GM23338 (cell line): ENCODE data around the gene HNRNPF. TPM values are rescaled to one million over a fixed set of nuclear protein-coding genes. Genes with fewer than 3 reads are reported as not detected.

Experiments used
- ATAC-seq: fragments of 200-7000 bp; cut with Tn5 transposase; 3 replicates; pipeline ENCODE4 v1.9.1; 2020
- DNase-seq: peaks from one replicate; pipeline ENCODE4 v3.0.0-alpha.2; 2015; ENCODE audit warnings: low spot score
- H2AFZ ChIP-seq: fragments of 200-600 bp; sonication (generic); 2 replicates; pipeline ENCODE4 v1.8.0; 2016; ENCODE audit warnings: antibody characterized with exemption, mild to moderate bottlenecking, moderate library complexity
- H3F3A ChIP-seq: fragments of 200-600 bp; sonication (generic); replicated peaks from 2 replicates; pipeline ENCODE4 v1.8.0; 2017; ENCODE audit warnings: antibody characterized with exemption, mixed run types, low read depth
- H3K27ac ChIP-seq: fragments of 200-600 bp; sonication (generic); 2 replicates; pipeline ENCODE4 v1.6.1; 2016; ENCODE audit warnings: low read depth
- H3K27me3 ChIP-seq: fragments of 200-600 bp; sonication (generic); 2 replicates; pipeline ENCODE4 v1.8.0; 2016; ENCODE audit warnings: mild to moderate bottlenecking, mixed run types, moderate library complexity; ENCODE audit not compliant: insufficient read depth
- H3K36me3 ChIP-seq: fragments of 200-600 bp; sonication (generic); 2 replicates; pipeline ENCODE4 v1.8.0; 2016; ENCODE audit warnings: mild to moderate bottlenecking; ENCODE audit not compliant: insufficient read depth
- H3K4me1 ChIP-seq: fragments of 200-600 bp; sonication (generic); 2 replicates; pipeline ENCODE4 v1.8.0; 2016; ENCODE audit warnings: mild to moderate bottlenecking, moderate library complexity; ENCODE audit not compliant: insufficient read depth
- H3K4me2 ChIP-seq: fragments of 200-600 bp; sonication (generic); 2 replicates; pipeline ENCODE4 v1.7.1; 2017; ENCODE audit warnings: mixed run types
- H3K4me3 ChIP-seq: fragments of 200-600 bp; sonication (generic); 2 replicates; pipeline ENCODE4 v1.6.1; 2016; ENCODE audit warnings: mixed run types
- H3K79me2 ChIP-seq: fragments of 200-600 bp; sonication (generic); replicated peaks from 2 replicates; pipeline ENCODE4 v1.8.0; 2017; ENCODE audit warnings: mild to moderate bottlenecking; ENCODE audit not compliant: insufficient read depth
- H3K9me2 ChIP-seq: fragments of 200-600 bp; sonication (generic); 2 replicates; pipeline ENCODE4 v1.8.0; 2017; ENCODE audit not compliant: insufficient read depth
- H4K20me1 ChIP-seq: fragments of 200-600 bp; sonication (generic); replicated peaks from 2 replicates; pipeline ENCODE4 v1.8.0; 2017; ENCODE audit warnings: mild to moderate bottlenecking; ENCODE audit not compliant: insufficient read depth
- H3K27ac Mint-ChIP-seq: 2 replicates; pipeline ENCODE4 v1.8.0; 2020; ENCODE audit warnings: inconsistent platforms, mild to moderate bottlenecking, moderate library complexity, mixed read lengths
- H3K27me3 Mint-ChIP-seq: 3 replicates; pipeline ENCODE4 v1.8.0; 2022; ENCODE audit warnings: low read depth, mild to moderate bottlenecking, moderate library complexity, mixed read lengths, inconsistent platforms; ENCODE audit not compliant: insufficient read depth, poor library complexity
- H3K36me3 Mint-ChIP-seq: 3 replicates; pipeline ENCODE4 v1.8.0; 2021; ENCODE audit warnings: low read depth, mild to moderate bottlenecking, inconsistent platforms, moderate library complexity, mixed read lengths
- H3K4me1 Mint-ChIP-seq: 3 replicates; pipeline ENCODE4 v1.8.0; 2020; ENCODE audit warnings: mild to moderate bottlenecking, inconsistent platforms, mixed read lengths
- H3K4me3 Mint-ChIP-seq: 3 replicates; pipeline ENCODE4 v1.8.0; 2021; ENCODE audit warnings: moderate library complexity, mild to moderate bottlenecking, inconsistent platforms, mixed read lengths
- H3K9me3 Mint-ChIP-seq: 3 replicates; pipeline ENCODE4 v1.8.0; 2020; ENCODE audit warnings: moderate library complexity, mild to moderate bottlenecking, inconsistent platforms, mixed read lengths
- CREB1 ChIP-seq: fragments of 250-450 bp; sonication (Bioruptor Pico); IDR thresholded peaks from 2 replicates; pipeline ENCODE4 v1.5.0; 2020; ENCODE audit warnings: low read depth, mild to moderate bottlenecking, moderate library complexity
- ETS1 ChIP-seq: IDR thresholded peaks from 2 replicates; pipeline ENCODE4 v1.6.1; 2016; ENCODE audit warnings: antibody characterized with exemption
- EZH2 ChIP-seq: fragments of 200-600 bp; sonication (generic); IDR thresholded peaks from one replicate; pipeline ENCODE4 v1.8.0; 2017; ENCODE audit warnings: antibody characterized with exemption, mild to moderate bottlenecking, low read depth; ENCODE audit not compliant: unreplicated experiment
- NANOG ChIP-seq: IDR thresholded peaks from 2 replicates; pipeline ENCODE4 v1.6.1; 2016; ENCODE audit warnings: antibody characterized with exemption, borderline replicate concordance
- STAT1 ChIP-seq: IDR thresholded peaks from one replicate; pipeline ENCODE4 v1.6.1; 2016; ENCODE audit warnings: antibody characterized with exemption; ENCODE audit not compliant: unreplicated experiment
- ZNF114 ChIP-seq: fragments of 250-450 bp; sonication (Bioruptor Pico); IDR thresholded peaks from 2 replicates; pipeline ENCODE4 v1.5.0; 2020; ENCODE audit warnings: mild to moderate bottlenecking, moderate library complexity
- ZNF331 ChIP-seq: fragments of 250-450 bp; sonication (Bioruptor Pico); IDR thresholded peaks from 2 replicates; pipeline ENCODE4 v1.5.0; 2020; ENCODE audit warnings: low read depth, mild to moderate bottlenecking, moderate library complexity
- polyA plus RNA-seq: library from polyadenylated mRNA; unstranded; fragments of >200 nt; fragmentation: Nextera tagmentation; extraction: Ambion mirVana; gene quantifications from 2 replicates; pipeline ENCODE4 v1.2.1, GENCODE V29; 2016
- total RNA-seq: library from RNA; depleted of rRNA; stranded (reverse); fragments of >200 nt; shearing (Covaris generic); gene quantifications from 2 replicates; pipeline ENCODE4 v1.2.3, GENCODE V29; 2014
- TF ChIP-seq, protein P1 (sequence below): IDR thresholded peaks from one replicate; pipeline ENCODE4 v1.6.1; 2018; ENCODE audit warnings: antibody characterized with exemption; ENCODE audit not compliant: unreplicated experiment

Gene HNRNPF
- total and polyA plus RNA-seq, 2 experiments from 2014 or later: 210 to 378 TPM

DNA sequence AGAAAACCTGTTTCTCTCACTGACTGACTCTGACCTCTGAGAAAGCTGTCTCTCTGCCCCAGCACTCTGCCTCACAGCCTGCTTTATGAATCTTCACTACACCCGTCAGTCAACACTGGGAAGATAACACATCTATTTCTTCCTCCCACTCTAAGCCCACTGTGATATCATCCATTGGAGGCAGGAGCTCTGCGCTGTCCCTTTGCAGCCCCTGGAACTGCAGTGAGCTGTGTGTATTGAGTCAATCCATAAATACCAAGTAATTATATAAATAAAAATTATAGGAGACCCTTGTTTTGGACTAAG, 54.7 kb downstream of the HNRNPF start (continued):
- TF ChIP-seq, protein P1, sequence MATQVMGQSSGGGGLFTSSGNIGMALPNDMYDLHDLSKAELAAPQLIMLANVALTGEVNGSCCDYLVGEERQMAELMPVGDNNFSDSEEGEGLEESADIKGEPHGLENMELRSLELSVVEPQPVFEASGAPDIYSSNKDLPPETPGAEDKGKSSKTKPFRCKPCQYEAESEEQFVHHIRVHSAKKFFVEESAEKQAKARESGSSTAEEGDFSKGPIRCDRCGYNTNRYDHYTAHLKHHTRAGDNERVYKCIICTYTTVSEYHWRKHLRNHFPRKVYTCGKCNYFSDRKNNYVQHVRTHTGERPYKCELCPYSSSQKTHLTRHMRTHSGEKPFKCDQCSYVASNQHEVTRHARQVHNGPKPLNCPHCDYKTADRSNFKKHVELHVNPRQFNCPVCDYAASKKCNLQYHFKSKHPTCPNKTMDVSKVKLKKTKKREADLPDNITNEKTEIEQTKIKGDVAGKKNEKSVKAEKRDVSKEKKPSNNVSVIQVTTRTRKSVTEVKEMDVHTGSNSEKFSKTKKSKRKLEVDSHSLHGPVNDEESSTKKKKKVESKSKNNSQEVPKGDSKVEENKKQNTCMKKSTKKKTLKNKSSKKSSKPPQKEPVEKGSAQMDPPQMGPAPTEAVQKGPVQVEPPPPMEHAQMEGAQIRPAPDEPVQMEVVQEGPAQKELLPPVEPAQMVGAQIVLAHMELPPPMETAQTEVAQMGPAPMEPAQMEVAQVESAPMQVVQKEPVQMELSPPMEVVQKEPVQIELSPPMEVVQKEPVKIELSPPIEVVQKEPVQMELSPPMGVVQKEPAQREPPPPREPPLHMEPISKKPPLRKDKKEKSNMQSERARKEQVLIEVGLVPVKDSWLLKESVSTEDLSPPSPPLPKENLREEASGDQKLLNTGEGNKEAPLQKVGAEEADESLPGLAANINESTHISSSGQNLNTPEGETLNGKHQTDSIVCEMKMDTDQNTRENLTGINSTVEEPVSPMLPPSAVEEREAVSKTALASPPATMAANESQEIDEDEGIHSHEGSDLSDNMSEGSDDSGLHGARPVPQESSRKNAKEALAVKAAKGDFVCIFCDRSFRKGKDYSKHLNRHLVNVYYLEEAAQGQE: no peak
- TF ChIP-seq ZNF114 (CRISPR knock-in tag) (no peak), NANOG (no peak), CREB1 (CRISPR knock-in tag) (no peak), ETS1 (no peak), EZH2 (no peak), STAT1 (no peak), ZNF331 (no peak)

GRCh38 chr10:43353495-43354329, 55.3 kb downstream of the HNRNPF start:
- no peaks in the 10 kb centered on the region for H3K36me3 ChIP-seq
- no peaks in the 10 kb centered on the region for H3K27me3 ChIP-seq
- Mint-ChIP-seq H3K9me3 (no peaks in the 10 kb centered on the region), H3K4me3 (no peak overlapping the region), H3K36me3 (no peaks in the 10 kb centered on the region), H3K27me3 (peaks cover 5% of the 10 kb centered on the region), H3K4me1 (peaks cover 18% of the 10 kb centered on the region), H3K27ac (no peak overlapping the region)
- 0 out of 2 replicates have a peak overlapping the region, but pooled peaks have one; percentile 59 for H3K4me2 ChIP-seq
- H3K9me2 ChIP-seq: no peaks in the 10 kb centered on the region
- no peaks in the 10 kb centered on the region for H4K20me1 ChIP-seq
- H3K27ac ChIP-seq: no peak overlapping the region
- no peaks in the 10 kb centered on the region for H3K79me2 ChIP-seq
- H3K4me3 ChIP-seq: no peak overlapping the region
- TF ChIP-seq, protein P1: no peak
- H3K4me1 ChIP-seq: peaks cover 17% of the 10 kb centered on the region
- ATAC-seq (no peak), DNase-seq (no peak)
- H2AFZ ChIP-seq: no peak overlapping the region
- no peaks in the 10 kb centered on the region for H3F3A ChIP-seq
